Naive thymus-derived CD8-positive, alpha-beta T cell (primary cell): ENCODE data around the gene NEK5. TPM values are rescaled to one million over a fixed set of nuclear protein-coding genes. Genes with fewer than 3 reads are reported as not detected.

Experiments
- ATAC-seq, 2 donors: fragments of 150-1000 bp; cut with Tn5 transposase in 1 of 2; sonication (Bioruptor Pico), chemical (Tn5 transposase) in 1 of 2; 1 replicate in 1 of 2; 2 replicates in 1 of 2; pipeline ENCODE4 v1.10.0; 2021; ENCODE audit warnings: mild to moderate bottlenecking in 2 of 2, moderate library complexity in 2 of 2
- POLR2A ChIA-PET: fragments of 350-600 bp; sonication (Branson Sonifier 250); formaldehyde crosslinking; loops from one replicate; lab custom pipeline; 2021; ENCODE audit warnings: antibody characterized with exemption; lab: Charles Lee
- DNase-seq, 10 donors: peaks; one replicate each; pipeline versions ENCODE4 v3.0.0 to v3.0.0-alpha.2; 2020 to 2022
- H3K27ac Mint-ChIP-seq, 10 donors: one replicate each; pipeline ENCODE4 v1.8.0; 2020 to 2022; ENCODE audit warnings: mild to moderate bottlenecking in 10 of 10, mixed read lengths in 10 of 10, moderate library complexity in 4 of 10, inconsistent platforms in 1 of 10
- H3K27me3 Mint-ChIP-seq, 5 donors: one replicate each; pipeline ENCODE4 v1.8.0; 2021 to 2022; ENCODE audit warnings: mixed read lengths in 5 of 5
- H3K36me3 Mint-ChIP-seq, 3 donors: one replicate each; pipeline ENCODE4 v1.8.0; 2020 to 2022; ENCODE audit warnings: mixed read lengths in 3 of 3, mild to moderate bottlenecking in 2 of 3, inconsistent platforms in 1 of 3
- H3K4me1 Mint-ChIP-seq, 4 donors: one replicate each; pipeline ENCODE4 v1.8.0; 2021 to 2022; ENCODE audit warnings: mixed read lengths in 4 of 4
- H3K4me3 Mint-ChIP-seq, 10 donors: one replicate each; pipeline ENCODE4 v1.8.0; 2020 to 2022; ENCODE audit warnings: mild to moderate bottlenecking in 10 of 10, mixed read lengths in 10 of 10, moderate library complexity in 6 of 10, inconsistent platforms in 1 of 10
- H3K9me3 Mint-ChIP-seq, 9 donors: one replicate each; pipeline ENCODE4 v1.8.0; 2020 to 2022; ENCODE audit warnings: mixed read lengths in 9 of 9, mild to moderate bottlenecking in 3 of 9, inconsistent platforms in 1 of 9, moderate library complexity in 1 of 9
- polyA plus RNA-seq, 3 donors: library from polyadenylated mRNA; unstranded; fragments of 300-500 nt; fragmentation: Illumina TruSeq; gene quantifications; one replicate each; pipeline ENCODE4 v1.2.3, GENCODE V29; 2021
- total RNA-seq, 8 experiments: library from RNA in 2 of 8; stranded (reverse) in 2 of 8; gene quantifications; one replicate each; pipeline ENCODE4 v1.2.3 and lab custom pipeline; 2021 to 2026

The NEK5 gene
- total and polyA plus RNA-seq, 5 experiments from 2014 or later, result not detected

- Mint-ChIP-seq H3K9me3 (no peaks in the 10 kb centered on the region), H3K4me3 (no peak overlapping the region), H3K27ac (no peak overlapping the region), H3K36me3 (no peaks in the 10 kb centered on the region), H3K27me3 (peaks cover 7 to 35% (median 10%) of the 10 kb centered on the region in 5 donors), H3K4me1 (peaks cover 0 to 7% (median under 1%) of the 10 kb centered on the region in 4 donors)
- POLR2A ChIA-PET, result no interaction called here
- ATAC-seq (no peak), DNase-seq (no peak)
Measured at GRCh38 chr13:51995677-51996551, 133.0 kb downstream of the NEK5 start.

GRCh38 chr13:51993713-51994112, 135.2 kb downstream of the NEK5 start:
- Mint-ChIP-seq H3K27me3 (peaks cover 0 to 17% (median 5%) of the 10 kb centered on the region in 5 donors), H3K9me3 (no peaks in the 10 kb centered on the region), H3K27ac (no peak overlapping the region), H3K4me3 (no peak overlapping the region), H3K36me3 (no peaks in the 10 kb centered on the region), H3K4me1 (peaks cover 0 to 5% (median under 1%) of the 10 kb centered on the region in 4 donors)
- POLR2A ChIA-PET, result no interaction called here
- DNase-seq (no peak), ATAC-seq (no peak)

- H3K4me3 Mint-ChIP-seq, result no peak overlapping the region
- H3K27me3 Mint-ChIP-seq, result peaks cover 0 to 17% (median 8%) of the 10 kb centered on the region in 5 donors
- ATAC-seq, result no peak
- POLR2A ChIA-PET, result no interaction called here
- H3K4me1 Mint-ChIP-seq, result no peaks in the 10 kb centered on the region
- peaks cover 0 to 21% (median 4%) of the 10 kb centered on the region in 9 donors for H3K9me3 Mint-ChIP-seq
- DNase-seq, result no peak
- H3K36me3 Mint-ChIP-seq, result peaks cover 0 to 7% (median 5%) of the 10 kb centered on the region in 3 donors
- no peak overlapping the region for H3K27ac Mint-ChIP-seq
Measured at GRCh38 chr13:51988988-51989618, 139.8 kb downstream of the NEK5 start.

Other genes with a start within 250 kb of the NEK5 start
- gene ATP7B, start 117.6 kb downstream of the NEK5 start, total RNA-seq, result 1 to 10 TPM; 1.2 to 1.7 TPM
- gene ATP7B, start 117.6 kb downstream of the NEK5 start, polyA plus RNA-seq, result under 1 TPM; 0.06 to 0.29 (median 0.26) TPM
- 10 to 100 TPM; 39.8 to 47.0 TPM for gene ALG11, start 116.7 kb downstream of the NEK5 start, total RNA-seq
- 10 to 100 TPM; 22.1 to 25.5 (median 23.8) TPM for gene ALG11, start 116.7 kb downstream of the NEK5 start, polyA plus RNA-seq
- 10 to 100 TPM; 11.6 to 14.4 TPM for gene UTP14C, start 104.4 kb downstream of the NEK5 start, total RNA-seq
- gene UTP14C, start 104.4 kb downstream of the NEK5 start, polyA plus RNA-seq, result 1 to 10 TPM; 2.4 to 3.6 (median 3.3) TPM
- 1 to 10 TPM; 1.4 to 1.8 TPM for gene NEK3, start 30.5 kb upstream of the NEK5 start, total RNA-seq
- gene NEK3, start 30.5 kb upstream of the NEK5 start, polyA plus RNA-seq, result under 1 TPM; 0.40 to 0.77 (median 0.63) TPM